Esophagus (tissue), 2 donors: ENCODE results near the gene PSME1. TPM values are rescaled to one million over a fixed set of nuclear protein-coding genes. Genes with fewer than 3 reads are reported as not detected.
A peak's percentile ranks its signal among the peaks of the same experiment; 100 is the strongest.

ENCODE experiments used
- H3K27ac ChIP-seq, 2 donors: one replicate each; pipeline ENCODE4 v1.5.1; 2013; ENCODE audit warnings: low read depth in 2 of 2, mild to moderate bottlenecking in 2 of 2, inconsistent platforms in 1 of 2, low read length in 1 of 2, moderate library complexity in 1 of 2
- H3K27me3 ChIP-seq, 2 donors: one replicate each; pipeline ENCODE4 v1.6.1; 2013; ENCODE audit warnings: low read length in 2 of 2, control low read depth in 1 of 2, mild to moderate bottlenecking in 1 of 2; ENCODE audit not compliant: insufficient read depth in 2 of 2, control insufficient read depth in 1 of 2
- H3K36me3 ChIP-seq, 2 donors: one replicate each; pipeline ENCODE4 v1.6.1; 2013; ENCODE audit warnings: low read length in 1 of 2; ENCODE audit not compliant: control insufficient read depth in 2 of 2, insufficient read depth in 2 of 2
- H3K4me1 ChIP-seq, 2 donors: one replicate each; pipeline ENCODE4 v1.6.1; 2013; ENCODE audit warnings: low read length in 1 of 2; ENCODE audit not compliant: control insufficient read depth in 2 of 2, insufficient read depth in 2 of 2
- H3K4me3 ChIP-seq, 2 donors: one replicate each; pipeline ENCODE4 v1.5.1; 2013; ENCODE audit warnings: low read length in 2 of 2, mild to moderate bottlenecking in 2 of 2, low read depth in 1 of 2, moderate library complexity in 1 of 2
- H3K9me3 ChIP-seq, 2 donors: one replicate each; pipeline ENCODE4 v1.6.1; 2013; ENCODE audit warnings: mild to moderate bottlenecking in 2 of 2, low read depth in 1 of 2, low read length in 1 of 2, moderate library complexity in 1 of 2; ENCODE audit not compliant: control insufficient read depth in 2 of 2, insufficient read depth in 1 of 2
- WGBS, 2 donors: extraction: QIAGEN DNeasy Blood & Tissue Kit; methylation state at CpG; one replicate each; pipeline ENCODE4 v1.1.7; 2013; 5-methylcytosine and 5-hydroxymethylcytosine counted together
- polyA plus RNA-seq, 2 donors: library from polyadenylated mRNA; stranded (reverse); fragments of 200-250 nt; gene quantifications; one replicate each; pipeline ENCODE4 v1.2.3, GENCODE V29; 2013
- donor health status: healthy with polysubstance abuse.
- donor health status: Bipolar disorder and iron deficiency.

PSME1 gene
- polyA plus RNA-seq, 2 donors: 146 to 198 TPM

- no peaks in the 10 kb centered on the region for H3K4me1 ChIP-seq
- no peak overlapping the region for H3K4me3 ChIP-seq
- 90 to 95% methylated on average over 12 of the region's 12 CpGs for WGBS, 2 donors
- H3K9me3 ChIP-seq: no peaks in the 10 kb centered on the region
- H3K27ac ChIP-seq: no peak overlapping the region
- peaks cover 9 to 55% of the 10 kb centered on the region in 2 donors for H3K36me3 ChIP-seq
- H3K27me3 ChIP-seq: no peaks in the 10 kb centered on the region
Measured at GRCh38 chr14:24178399-24179178, 42.6 kb downstream of the PSME1 start.

DNA sequence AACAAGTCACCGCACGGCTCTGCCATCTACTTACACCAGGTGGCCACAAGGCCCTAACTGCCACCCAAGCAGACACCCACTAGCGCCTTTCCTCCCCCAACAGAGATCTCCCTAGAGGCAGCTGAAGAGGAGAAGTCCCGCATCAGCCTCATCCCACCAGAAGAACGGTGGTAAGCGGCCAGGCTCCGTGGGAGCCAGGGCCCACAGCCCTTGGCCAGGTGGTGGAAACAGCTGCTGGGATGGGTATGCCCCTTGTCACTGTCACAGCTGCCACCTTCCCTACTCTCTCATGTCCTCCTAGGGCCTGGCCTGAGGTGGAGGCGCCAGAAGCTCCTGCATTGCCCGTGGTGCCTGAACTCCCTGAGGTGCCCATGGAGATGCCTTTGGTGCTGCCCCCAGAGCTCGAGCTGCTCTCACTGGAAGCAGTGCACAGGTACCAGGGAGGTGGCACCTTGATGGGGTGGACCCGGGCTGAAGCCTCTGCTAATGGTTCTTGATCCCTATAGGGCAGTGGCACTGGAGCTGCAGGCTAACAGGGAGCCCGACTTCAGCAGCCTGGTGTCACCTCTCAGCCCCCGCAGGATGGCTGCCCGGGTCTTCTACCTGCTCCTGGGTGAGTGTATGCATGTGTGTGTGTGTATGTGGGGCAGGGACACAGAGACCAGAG lies 43.4 kb downstream of the PSME1 start:
- WGBS, 2 donors: 84 to 86% methylated on average over 12 to 14 of the region's 14 CpGs
- Histone ChIP-seq H3K36me3 (peaks cover 9 to 61% of the 10 kb centered on the region in 2 donors), H3K4me3 (no peak overlapping the region)

DNA sequence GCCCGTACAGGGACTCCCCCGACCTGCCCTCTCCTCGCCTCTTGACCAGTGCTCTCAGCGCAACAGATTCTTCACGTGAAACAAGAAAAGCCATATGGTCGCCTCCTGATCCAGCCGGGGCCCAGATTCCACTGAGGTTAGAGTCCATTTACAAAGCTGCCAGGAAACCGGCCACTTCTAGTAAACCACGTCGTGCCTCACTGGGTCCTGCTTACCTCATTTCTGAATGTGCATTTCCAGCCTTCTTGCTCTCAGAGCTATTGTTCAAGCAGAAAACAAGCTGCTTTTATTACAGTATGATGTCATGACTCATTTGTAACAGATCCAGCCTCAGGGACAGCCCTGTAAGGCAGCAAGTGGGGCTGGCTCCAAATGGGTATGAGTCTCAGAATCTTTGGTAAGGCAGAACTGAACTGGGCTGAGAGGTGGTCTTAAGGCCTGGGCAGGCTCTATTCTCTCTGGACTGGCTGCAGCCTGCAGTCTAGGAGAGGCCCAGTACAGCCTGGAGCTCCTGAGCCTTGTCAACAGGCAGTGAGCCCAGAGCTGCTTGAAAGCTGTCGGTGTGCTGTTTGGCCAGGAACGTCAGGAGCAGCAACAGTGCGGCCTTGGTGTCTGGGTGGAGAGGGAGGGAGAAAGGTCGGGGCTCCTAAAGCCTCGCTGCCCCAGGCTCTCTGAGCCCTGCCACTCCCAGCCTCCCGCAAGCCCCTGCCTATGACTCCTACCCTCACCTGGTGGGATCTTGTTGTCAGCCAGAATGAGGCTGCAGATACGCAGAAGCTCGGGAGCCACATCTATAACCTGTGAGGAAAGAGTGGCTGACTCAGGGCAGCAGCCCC lies 44.2 kb downstream of the PSME1 start:
- Histone ChIP-seq H3K36me3 (peaks cover 14 to 69% of the 10 kb centered on the region in 2 donors), H3K27ac (peak overlapping the region; percentile 27 to 43), H3K9me3 (no peaks in the 10 kb centered on the region), H3K4me3 (no peak overlapping the region), H3K4me1 (no peaks in the 10 kb centered on the region), H3K27me3 (no peaks in the 10 kb centered on the region)
- 64 to 65% methylated on average over 18 of the region's 18 CpGs for WGBS, 2 donors

More for the DNA sequence above, 43.4 kb downstream of the PSME1 start:
- no peaks in the 10 kb centered on the region for H3K4me1 ChIP-seq
- no peaks in the 10 kb centered on the region for H3K27me3 ChIP-seq
- no peaks in the 10 kb centered on the region for H3K9me3 ChIP-seq
- peak overlapping the region in 1 of 2 donors; percentile 27 for H3K27ac ChIP-seq

DNA sequence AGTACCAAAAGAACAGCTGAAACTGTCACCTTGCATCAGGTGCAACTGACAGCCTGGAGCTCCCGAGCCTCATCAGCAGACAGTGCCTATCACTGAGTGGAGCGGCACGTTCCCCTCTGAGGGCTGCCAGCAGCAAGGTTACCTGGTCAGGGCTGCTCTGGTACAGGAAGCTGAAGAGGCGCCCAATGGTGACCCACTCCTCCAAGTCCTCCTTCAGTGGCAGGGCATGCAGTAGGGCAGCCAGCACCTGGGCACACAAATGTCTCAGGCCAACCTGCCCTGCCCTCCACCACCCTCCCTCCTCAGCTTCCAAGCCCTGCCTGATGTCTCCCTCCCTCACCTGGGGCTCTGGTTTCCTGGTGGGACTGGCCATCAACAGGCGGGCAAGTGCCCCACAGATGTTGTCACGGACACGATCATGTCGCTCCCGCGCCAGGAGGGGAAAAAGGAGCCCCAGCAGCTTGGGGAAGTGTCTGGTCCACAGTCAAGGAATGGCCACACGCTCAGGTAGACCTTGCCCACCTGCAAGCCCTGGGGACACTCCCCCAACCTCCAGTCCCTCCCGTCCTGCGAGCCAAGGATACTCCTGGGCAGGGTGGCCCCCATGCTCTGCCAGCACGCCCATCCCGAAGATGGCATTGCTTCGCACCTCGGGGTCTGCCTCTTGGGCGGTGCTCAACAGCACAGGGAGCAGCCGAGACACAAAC lies 45.5 kb downstream of the PSME1 start:
- no peak overlapping the region for H3K27ac ChIP-seq
- H3K9me3 ChIP-seq: no peaks in the 10 kb centered on the region
- no peaks in the 10 kb centered on the region for H3K27me3 ChIP-seq
- H3K4me3 ChIP-seq: no peak overlapping the region
- WGBS, 2 donors: 80 to 85% methylated on average over 19 of the region's 19 CpGs
- H3K36me3 ChIP-seq: peaks cover 21 to 80% of the 10 kb centered on the region in 2 donors
- H3K4me1 ChIP-seq: no peaks in the 10 kb centered on the region

DNA sequence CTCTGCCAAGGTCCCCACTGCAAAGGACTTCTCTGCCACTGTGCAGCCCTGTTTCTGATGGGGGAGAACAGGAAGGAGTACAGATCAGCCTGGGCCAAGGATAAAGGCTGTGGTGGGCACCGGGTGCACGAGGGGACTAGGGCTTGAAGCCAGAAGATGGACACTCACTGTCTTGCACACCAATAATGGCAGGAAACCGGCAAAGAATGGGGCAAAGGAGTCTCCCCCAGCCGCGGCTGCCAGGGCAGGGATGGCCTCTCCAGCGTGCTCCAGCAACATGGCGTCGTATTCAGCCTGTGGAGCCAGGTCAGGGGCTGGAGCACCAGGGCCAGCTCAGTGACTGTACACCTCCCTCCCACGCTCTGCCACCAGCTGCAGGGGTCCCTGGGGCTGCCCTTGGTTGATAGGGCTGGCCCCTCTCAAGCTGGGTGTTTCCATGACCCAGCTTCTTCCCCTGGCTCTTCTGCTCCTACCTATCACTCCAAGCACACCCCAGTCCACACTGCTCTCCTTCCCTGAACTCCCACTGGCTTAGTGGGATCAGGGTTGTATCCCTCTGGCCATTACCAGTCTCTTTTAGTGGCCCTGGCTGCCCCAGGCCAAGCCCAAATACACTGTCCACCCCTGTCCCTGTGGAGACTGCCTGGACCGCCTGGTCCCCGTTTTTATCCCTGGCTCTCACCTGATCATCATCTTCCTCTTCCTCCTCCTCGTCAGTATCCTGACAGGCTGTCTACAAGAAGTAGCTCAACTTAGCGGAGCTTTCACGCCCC lies 46.3 kb downstream of the PSME1 start:
- no peaks in the 10 kb centered on the region for H3K27me3 ChIP-seq
- H3K27ac ChIP-seq: no peak overlapping the region
- H3K4me3 ChIP-seq: no peak overlapping the region
- WGBS, 2 donors: 84 to 87% methylated on average over 14 of the region's 14 CpGs
- H3K36me3 ChIP-seq: peaks cover 22 to 83% of the 10 kb centered on the region in 2 donors
- H3K4me1 ChIP-seq: peaks cover 0 to 3% of the 10 kb centered on the region in 2 donors
- H3K9me3 ChIP-seq: no peaks in the 10 kb centered on the region

GRCh38 chr14:24183014-24183481 lies 47.1 kb downstream of the PSME1 start:
- Histone ChIP-seq H3K9me3 (no peaks in the 10 kb centered on the region), H3K4me3 (no peak overlapping the region), H3K36me3 (peaks cover 19 to 80% of the 10 kb centered on the region in 2 donors), H3K27me3 (no peaks in the 10 kb centered on the region), H3K27ac (no peak overlapping the region), H3K4me1 (peaks cover 0 to 10% of the 10 kb centered on the region in 2 donors)
- 92 to 94% methylated on average over 15 of the region's 15 CpGs for WGBS, 2 donors

GRCh38 chr14:24184104-24184970 lies 48.3 kb downstream of the PSME1 start:
- no peaks in the 10 kb centered on the region for H3K27me3 ChIP-seq
- WGBS, 2 donors: 88 to 92% methylated on average over 19 of the region's 19 CpGs
- H3K4me3 ChIP-seq: no peak overlapping the region
- peaks cover 19 to 69% of the 10 kb centered on the region in 2 donors for H3K36me3 ChIP-seq
- no peak overlapping the region for H3K27ac ChIP-seq
- no peaks in the 10 kb centered on the region for H3K9me3 ChIP-seq
- H3K4me1 ChIP-seq: peaks cover 3 to 10% of the 10 kb centered on the region in 2 donors

- H3K36me3 ChIP-seq: peaks cover 19 to 68% of the 10 kb centered on the region in 2 donors
- peaks cover 3 to 10% of the 10 kb centered on the region in 2 donors for H3K4me1 ChIP-seq
- no peaks in the 10 kb centered on the region for H3K27me3 ChIP-seq
- H3K9me3 ChIP-seq: no peaks in the 10 kb centered on the region
- no peak overlapping the region for H3K27ac ChIP-seq
- WGBS, 2 donors: 91 to 97% methylated on average over 7 of the region's 7 CpGs
- H3K4me3 ChIP-seq: no peak overlapping the region
Measured at GRCh38 chr14:24185026-24185425, 49.0 kb downstream of the PSME1 start.
